Stimulated activated CD4-positive, alpha-beta T cell treated with anti-CD3 and anti-CD28 coated beads, Interleukin-12 subunit alpha, Interleukin-12 subunit beta, amount 100 ng/mL, for 4 hours (primary cell): ENCODE results near the gene STXBP2.

Experiments used
- DNase-seq: peaks from one replicate; pipeline ENCODE4 v3.0.0-alpha.2; 2020

Gene STXBP2

GRCh38 chr19:7636691-7637373 is at the start of gene STXBP2:
TSS of gene STXBP2 (plus strand) at chr19:7637110. CDS start at chr19:7637150, 40 bp downstream.
- peak; percentile 92 for DNase-seq

DNA sequence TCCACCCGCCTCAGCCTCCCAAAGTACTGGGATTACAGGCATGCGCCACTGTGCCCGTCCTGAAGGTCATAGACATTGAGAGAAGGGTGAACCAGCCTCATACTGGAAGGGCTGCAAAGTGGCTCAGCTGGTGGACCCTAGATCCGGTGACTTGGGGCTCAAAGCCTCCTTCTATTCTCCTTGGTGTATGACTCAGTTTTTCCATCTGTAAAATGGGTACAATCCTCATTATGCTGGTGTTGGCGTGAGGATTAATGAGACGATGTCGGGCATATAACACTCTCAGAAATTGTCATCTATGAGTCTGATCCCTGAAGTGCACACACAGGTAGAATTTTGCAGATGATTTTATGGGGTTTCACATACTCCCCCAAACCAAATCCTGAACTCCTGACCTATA is 47.1 kb upstream of the STXBP2 start:
- DNase-seq = no peak

- no peak for DNase-seq
Measured at GRCh38 chr19:7590256-7590655, 46.7 kb upstream of the STXBP2 start.

DNA sequence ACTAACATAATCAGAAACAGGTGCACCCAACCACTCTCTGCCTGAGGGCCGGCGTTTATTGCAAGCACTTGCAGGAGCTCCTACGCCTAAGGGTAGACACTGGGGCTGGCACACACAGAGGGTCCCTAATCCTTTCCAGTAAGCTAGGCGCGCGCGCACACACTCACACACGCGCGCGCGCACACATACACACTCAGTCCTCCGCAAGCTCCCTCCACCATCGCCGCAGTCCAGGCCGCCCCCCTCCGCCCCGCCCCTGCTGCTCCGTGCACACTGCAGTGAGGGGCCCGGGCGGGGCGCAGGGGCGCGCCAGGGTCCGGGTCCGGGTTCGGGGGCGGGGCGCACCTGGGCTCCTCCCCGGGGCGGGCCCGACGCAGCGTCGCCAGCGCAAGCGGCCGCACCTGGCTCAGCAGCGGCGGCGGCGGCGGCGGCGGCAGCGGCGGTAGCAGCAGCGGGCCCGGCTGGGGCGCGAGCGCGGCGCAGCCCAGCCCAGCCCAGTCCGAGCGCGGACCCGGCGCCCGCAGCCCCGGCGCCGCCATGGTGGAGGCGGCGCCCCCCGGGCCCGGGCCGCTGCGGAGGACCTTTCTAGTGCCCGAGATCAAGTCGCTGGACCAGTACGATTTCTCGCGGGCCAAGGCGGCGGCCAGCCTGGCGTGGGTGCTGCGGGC is 41.3 kb upstream of the STXBP2 start, which contains the start of gene CAMSAP3:
Gene CAMSAP3, plus strand, starts transcription at position 398 of the 668 bp plus-strand sequence. Its CDS starts 140 bp downstream, at position 538.
- peak; percentile 36 for DNase-seq

DNA sequence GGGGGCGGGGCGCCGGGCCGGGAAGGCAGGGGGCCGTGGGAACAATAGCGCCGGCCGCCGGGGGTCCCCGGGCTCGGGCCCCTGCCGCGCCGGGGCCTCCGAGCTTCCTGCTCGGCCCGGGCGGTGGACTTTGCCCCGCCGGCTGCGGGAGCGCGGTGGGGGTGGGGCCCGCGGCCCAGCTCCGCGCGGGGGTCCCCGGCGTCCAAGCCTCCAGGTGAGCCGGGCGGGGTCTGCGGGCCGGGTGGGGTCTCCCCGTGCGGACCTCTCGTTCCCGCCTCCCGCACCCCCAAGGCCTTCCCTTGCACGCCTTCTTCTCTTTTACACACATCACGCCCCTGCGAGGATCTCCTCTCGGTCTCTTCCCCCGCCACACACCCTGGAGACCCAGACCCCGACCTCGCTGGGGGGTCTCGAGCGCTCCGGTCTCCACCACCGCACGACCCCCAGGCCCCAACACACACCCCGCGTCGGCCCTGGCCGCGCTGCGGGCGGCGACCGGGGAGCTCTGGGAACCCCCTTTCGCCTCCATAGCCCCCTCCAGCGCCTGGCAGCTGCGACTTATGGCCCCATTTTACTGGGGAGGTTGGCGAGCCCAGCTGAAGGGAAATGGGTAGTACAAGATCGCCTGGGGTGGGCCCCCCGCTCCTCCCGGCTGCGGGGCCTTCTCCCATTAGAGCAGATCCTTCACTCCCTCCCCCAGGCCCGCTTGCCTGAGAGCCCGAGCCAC is 40.5 kb upstream of the STXBP2 start:
- no peak for DNase-seq

GRCh38 chr19:7597689-7598088 is 39.2 kb upstream of the STXBP2 start:
- DNase-seq = no peak

DNA sequence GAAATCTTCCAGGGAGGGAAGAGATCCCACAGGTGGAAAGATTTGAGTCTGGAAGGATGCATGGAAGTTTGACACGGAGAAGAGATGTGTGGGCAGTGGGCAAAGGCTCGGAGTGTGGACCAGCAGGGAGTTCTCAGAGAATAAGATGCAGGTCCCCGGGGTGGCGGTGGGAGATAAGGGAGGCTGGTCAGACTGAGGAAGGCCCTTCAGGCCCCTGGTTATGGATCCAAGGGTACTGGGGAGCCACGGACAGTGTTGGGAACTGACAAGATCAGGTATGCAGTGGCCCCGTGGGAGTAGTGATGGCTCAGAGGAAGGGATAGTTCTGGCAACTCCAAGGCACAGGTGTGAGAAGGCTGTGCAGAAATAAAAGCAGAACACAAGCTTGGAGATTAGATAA is 38.7 kb upstream of the STXBP2 start:
- DNase-seq = no peak

DNA sequence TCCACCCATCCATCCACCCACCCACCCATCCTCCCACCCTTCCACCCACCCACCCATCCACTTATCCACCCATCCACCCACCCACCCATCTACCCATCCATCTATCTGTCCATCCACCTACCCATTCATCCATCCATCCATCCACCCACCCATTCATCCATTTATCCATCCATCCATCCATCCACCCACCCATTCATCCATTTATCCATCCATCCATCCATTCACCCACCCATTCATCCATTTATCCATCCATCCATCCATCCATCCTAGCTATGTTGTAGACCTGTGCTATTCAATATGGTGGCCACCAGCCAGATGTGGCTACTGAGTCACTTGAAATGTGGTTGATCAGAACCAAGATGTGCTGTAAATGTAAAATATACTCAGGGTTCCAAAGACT is 36.2 kb upstream of the STXBP2 start:
- DNase-seq = no peak

- no peak for DNase-seq
Measured at GRCh38 chr19:7602240-7602934, 34.5 kb upstream of the STXBP2 start.

- no peak for DNase-seq
Measured at GRCh38 chr19:7602935-7603497, 33.9 kb upstream of the STXBP2 start.

GRCh38 chr19:7603919-7604318 is 33.0 kb upstream of the STXBP2 start:
- no peak for DNase-seq

DNA sequence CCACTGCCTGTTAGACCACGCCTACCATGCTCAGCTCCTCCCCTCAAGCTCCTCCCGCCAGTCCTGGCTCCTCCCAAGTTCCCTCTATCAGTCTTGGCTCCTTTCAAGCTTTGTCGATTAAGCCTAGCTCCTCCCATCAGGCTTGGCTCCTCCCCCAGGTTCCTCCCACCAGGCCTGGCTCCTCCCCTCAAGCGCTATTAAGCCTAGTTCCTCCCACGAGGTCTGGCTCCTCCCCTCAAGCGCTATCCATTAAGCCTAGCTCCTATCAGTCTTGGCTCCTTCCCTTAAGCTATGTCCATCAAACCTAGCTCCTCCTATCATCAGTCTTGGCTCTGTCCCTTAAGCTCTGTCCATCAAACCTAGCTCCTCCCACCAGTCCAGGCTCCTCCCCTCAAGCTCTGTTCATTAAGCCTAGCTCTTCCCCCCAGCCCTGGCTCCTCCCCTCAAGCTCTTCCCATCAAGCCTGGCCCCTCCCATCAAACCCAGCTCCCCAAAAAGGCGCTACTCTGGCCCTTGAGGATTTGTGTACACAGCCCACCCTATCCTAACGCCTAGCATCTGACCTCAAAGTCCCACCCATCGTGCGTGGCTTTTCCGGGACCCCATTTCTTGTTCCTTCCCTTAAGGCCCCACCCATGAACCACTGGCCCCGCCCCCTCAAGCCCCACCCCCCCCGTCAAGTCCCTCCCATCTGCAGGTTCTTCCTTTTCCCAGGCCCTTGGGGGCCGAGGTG is 31.3 kb upstream of the STXBP2 start:
- DNase-seq = no peak

- DNase-seq = no peak
Measured at GRCh38 chr19:7606289-7606688, 30.6 kb upstream of the STXBP2 start.

DNA sequence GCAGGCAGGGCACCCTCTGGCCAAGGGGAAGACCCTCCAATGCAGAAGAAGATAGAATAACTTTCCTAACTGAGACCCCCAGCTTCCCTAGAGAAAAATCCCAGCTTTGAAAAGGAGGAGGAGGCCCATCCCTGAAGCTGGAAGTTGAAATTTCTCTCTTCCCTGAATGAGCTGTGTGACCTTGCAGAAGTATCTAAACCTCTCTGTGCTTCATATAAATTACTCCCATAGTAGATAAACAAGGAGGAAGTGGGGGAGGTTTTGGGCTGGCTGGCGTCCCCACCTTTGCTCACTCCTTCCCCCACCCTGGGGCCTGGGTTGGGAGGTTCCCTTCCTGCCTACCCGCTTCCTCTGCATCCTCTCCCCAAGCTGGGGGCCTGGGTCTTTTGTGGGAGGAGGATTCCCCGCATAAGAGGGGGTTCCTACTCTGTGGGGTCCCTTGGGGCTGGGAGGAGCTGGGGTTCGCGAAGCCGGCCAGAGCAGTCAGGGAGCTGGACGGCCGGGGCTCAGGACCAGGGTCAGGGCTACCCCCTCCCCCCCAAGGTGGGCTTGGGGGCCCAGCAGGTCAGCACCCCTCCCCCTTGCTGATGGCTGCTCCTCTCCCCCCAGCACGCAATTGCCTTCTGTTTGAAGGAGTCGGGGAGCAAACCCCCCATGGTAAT is 29.6 kb upstream of the STXBP2 start:
- no peak for DNase-seq

- DNase-seq = no peak
Measured at GRCh38 chr19:7607874-7608560, 28.9 kb upstream of the STXBP2 start.

DNA sequence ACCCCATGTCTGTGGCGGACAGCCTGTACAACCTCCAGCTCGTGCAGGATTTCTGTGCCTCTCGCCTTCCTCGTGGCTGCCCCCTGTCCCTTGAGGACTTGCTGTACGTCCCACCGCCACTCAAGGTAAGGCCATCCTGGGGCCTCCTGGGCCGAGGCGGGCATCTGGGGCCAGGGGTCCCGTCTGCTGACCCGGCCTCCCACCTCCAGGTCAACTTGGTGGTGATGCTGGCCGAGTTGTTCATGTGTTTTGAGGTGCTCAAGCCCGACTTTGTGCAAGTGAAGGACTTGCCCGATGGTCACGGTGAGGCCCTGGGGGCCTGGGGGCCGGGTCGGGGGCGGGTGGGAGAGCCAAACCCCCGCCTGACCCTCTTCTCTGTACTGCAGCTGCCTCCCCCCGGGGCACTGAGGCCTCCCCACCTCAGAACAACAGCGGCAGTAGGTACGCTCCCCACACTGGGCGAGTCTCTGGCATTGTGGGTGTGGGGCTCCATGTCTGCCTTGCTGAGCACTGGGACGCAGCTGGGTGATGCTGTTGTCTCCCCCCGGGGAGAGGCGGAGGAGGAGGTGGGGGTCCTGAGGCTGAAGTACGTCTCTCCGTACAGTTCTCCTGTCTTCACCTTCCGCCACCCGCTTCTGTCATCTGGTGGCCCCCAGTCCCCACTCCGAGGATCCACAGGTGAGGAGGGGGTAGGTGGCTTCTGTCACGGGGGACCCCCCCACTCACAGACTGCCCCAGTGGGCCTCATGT is 26.2 kb upstream of the STXBP2 start:
- no peak for DNase-seq

- DNase-seq = no peak
Measured at GRCh38 chr19:7611541-7612279, 25.2 kb upstream of the STXBP2 start.

DNA sequence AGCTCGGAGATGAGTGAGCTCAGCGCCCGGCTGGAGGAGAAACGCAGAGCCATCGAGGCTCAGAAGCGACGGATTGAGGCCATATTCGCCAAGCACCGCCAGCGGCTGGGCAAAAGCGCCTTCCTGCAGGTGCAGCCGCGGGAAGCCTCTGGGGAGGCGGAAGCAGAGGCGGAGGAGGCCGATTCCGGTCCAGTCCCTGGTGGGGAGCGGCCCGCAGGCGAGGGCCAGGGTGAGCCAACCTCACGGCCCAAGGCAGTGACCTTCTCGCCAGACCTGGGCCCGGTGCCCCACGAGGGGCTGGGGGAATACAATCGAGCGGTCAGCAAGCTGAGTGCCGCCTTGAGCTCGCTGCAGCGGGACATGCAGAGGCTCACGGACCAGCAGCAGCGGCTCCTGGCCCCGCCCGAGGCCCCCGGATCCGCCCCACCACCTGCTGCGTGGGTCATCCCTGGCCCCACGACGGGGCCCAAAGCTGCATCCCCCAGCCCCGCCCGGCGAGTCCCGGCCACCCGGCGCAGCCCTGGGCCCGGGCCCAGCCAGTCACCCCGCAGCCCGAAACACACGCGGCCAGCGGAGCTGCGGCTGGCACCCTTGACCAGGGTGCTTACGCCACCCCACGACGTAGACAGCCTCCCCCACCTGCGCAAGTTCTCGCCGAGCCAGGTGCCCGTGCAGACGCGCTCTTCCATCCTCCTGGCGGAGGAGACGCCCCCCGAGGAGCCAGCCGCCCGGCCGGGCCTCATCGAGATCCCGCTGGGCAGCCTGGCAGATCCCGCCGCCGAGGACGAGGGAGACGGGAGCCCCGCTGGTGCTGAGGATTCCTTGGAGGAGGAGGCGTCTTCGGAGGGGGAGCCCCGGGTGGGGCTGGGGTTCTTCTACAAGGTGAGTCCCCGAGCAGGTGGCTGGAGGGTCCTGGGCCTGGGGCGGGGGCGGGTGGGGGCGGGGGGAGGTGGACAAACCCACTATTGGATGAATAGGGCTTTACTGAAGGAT is 24.3 kb upstream of the STXBP2 start:
- DNase-seq = no peak
